HEK293 (cell line): ENCODE results near the gene MTHFD1L.

ENCODE experiments used
- GLIS1 ChIP-seq: fragments of 450-650 bp; formaldehyde crosslinking; IDR thresholded peaks from 2 replicates; pipeline ENCODE4 v1.5.1; 2016; ENCODE audit warnings: missing biosample characterization, missing genetic modification characterization
- HIC1 ChIP-seq: fragments of 450-650 bp; formaldehyde crosslinking; IDR thresholded peaks from 2 replicates; pipeline ENCODE4 v1.5.1; 2016; ENCODE audit warnings: missing biosample characterization, missing genetic modification characterization
- HOXA7 ChIP-seq: sonication (generic); formaldehyde crosslinking; IDR thresholded peaks from 2 replicates; pipeline ENCODE4 v1.8.1; 2022; ENCODE audit warnings: missing genetic modification reagents, borderline replicate concordance
- HOXD13 ChIP-seq: sonication (generic); formaldehyde crosslinking; IDR thresholded peaks from 2 replicates; pipeline ENCODE4 v1.8.0; 2022; ENCODE audit warnings: missing genetic modification reagents, borderline replicate concordance
- IKZF3 ChIP-seq: fragments of 450-650 bp; IDR thresholded peaks from 2 replicates; pipeline ENCODE4 v1.5.0; 2018; ENCODE audit warnings: missing biosample characterization, mild to moderate bottlenecking, missing genetic modification characterization, moderate library complexity
- MEIS1 ChIP-seq: sonication (generic); formaldehyde crosslinking; IDR thresholded peaks from 2 replicates; pipeline ENCODE4 v1.8.1; 2022; ENCODE audit warnings: missing genetic modification reagents, mild to moderate bottlenecking, borderline replicate concordance
- MYNN ChIP-seq: fragments of 450-650 bp; formaldehyde crosslinking; IDR thresholded peaks from 2 replicates; pipeline ENCODE4 v1.5.1; 2016; ENCODE audit warnings: missing biosample characterization, missing genetic modification characterization, borderline replicate concordance
- PBX3 ChIP-seq: sonication (generic); formaldehyde crosslinking; IDR thresholded peaks from 2 replicates; pipeline ENCODE4 v1.8.1; 2022; ENCODE audit warnings: mild to moderate bottlenecking, moderate library complexity, missing genetic modification reagents
- SALL2 ChIP-seq: fragments of 450-650 bp; formaldehyde crosslinking; IDR thresholded peaks from 2 replicates; pipeline ENCODE4 v1.5.0; 2017; ENCODE audit warnings: missing biosample characterization, mild to moderate bottlenecking, missing genetic modification characterization, borderline replicate concordance
- TCF7L2 ChIP-seq: IDR thresholded peaks from 2 replicates; pipeline ENCODE4 v1.6.1; 2011; ENCODE audit warnings: low read depth, mild to moderate bottlenecking, inconsistent platforms, low read length, moderate library complexity, borderline replicate concordance
- WT1 ChIP-seq: fragments of 450-650 bp; formaldehyde crosslinking; IDR thresholded peaks from 2 replicates; pipeline ENCODE4 v1.5.1; 2016; ENCODE audit warnings: missing biosample characterization, missing genetic modification characterization
- ZBTB20 ChIP-seq: fragments of 450-650 bp; formaldehyde crosslinking; IDR thresholded peaks from 2 replicates; pipeline ENCODE4 v1.5.1; 2016; ENCODE audit warnings: missing biosample characterization, missing genetic modification characterization
- ZBTB8A ChIP-seq: fragments of 450-650 bp; formaldehyde crosslinking; IDR thresholded peaks from 2 replicates; pipeline ENCODE4 v1.5.1; 2016; ENCODE audit warnings: missing biosample characterization, missing genetic modification characterization
- ZIC2 ChIP-seq: fragments of 450-650 bp; formaldehyde crosslinking; IDR thresholded peaks from 2 replicates; pipeline ENCODE4 v1.5.1; 2016; ENCODE audit warnings: missing biosample characterization, missing genetic modification characterization
- ZNF146 ChIP-seq: fragments of 450-650 bp; formaldehyde crosslinking; IDR thresholded peaks from 2 replicates; pipeline ENCODE4 v1.5.1; 2016; ENCODE audit warnings: missing biosample characterization, missing genetic modification characterization
- ZNF280D ChIP-seq: fragments of 450-650 bp; formaldehyde crosslinking; IDR thresholded peaks from 2 replicates; pipeline ENCODE4 v1.5.1; 2016; ENCODE audit warnings: missing biosample characterization, missing genetic modification characterization
- ZNF324 ChIP-seq: fragments of 450-650 bp; formaldehyde crosslinking; IDR thresholded peaks from 2 replicates; pipeline ENCODE4 v1.5.1; 2016; ENCODE audit warnings: missing biosample characterization, missing genetic modification characterization
- ZNF335 ChIP-seq: fragments of 450-650 bp; formaldehyde crosslinking; conservative IDR thresholded peaks from 2 replicates; pipeline ENCODE4 v1.5.1; 2016; ENCODE audit warnings: missing biosample characterization, missing genetic modification characterization
- ZNF341 ChIP-seq: fragments of 450-650 bp; formaldehyde crosslinking; IDR thresholded peaks from 2 replicates; pipeline ENCODE4; 2016; ENCODE audit warnings: low read depth, missing biosample characterization, missing genetic modification characterization
- ZNF391 ChIP-seq: fragments of 450-650 bp; formaldehyde crosslinking; IDR thresholded peaks from 2 replicates; pipeline ENCODE4 v1.5.1; 2016; ENCODE audit warnings: low read depth, missing biosample characterization, missing genetic modification characterization, borderline replicate concordance
- ZNF433 ChIP-seq: fragments of 450-650 bp; formaldehyde crosslinking; IDR thresholded peaks from 2 replicates; pipeline ENCODE4 v1.5.1; 2016; ENCODE audit warnings: missing biosample characterization, missing genetic modification characterization, low read depth
- ZNF530 ChIP-seq: fragments of 450-650 bp; formaldehyde crosslinking; IDR thresholded peaks from 2 replicates; pipeline ENCODE4 v1.5.1; 2016; ENCODE audit warnings: low read depth, missing biosample characterization, missing genetic modification characterization
- ZNF544 ChIP-seq: fragments of 450-650 bp; formaldehyde crosslinking; IDR thresholded peaks from 2 replicates; pipeline ENCODE4 v1.5.0; 2017; ENCODE audit warnings: missing biosample characterization, missing genetic modification characterization
- ZNF623 ChIP-seq: fragments of 450-650 bp; formaldehyde crosslinking; IDR thresholded peaks from 2 replicates; pipeline ENCODE4 v1.5.1; 2016; ENCODE audit warnings: missing biosample characterization, missing genetic modification characterization
- ZNF624 ChIP-seq: fragments of 450-650 bp; formaldehyde crosslinking; IDR thresholded peaks from 2 replicates; pipeline ENCODE4 v1.5.1; 2017; ENCODE audit warnings: missing biosample characterization, missing genetic modification characterization
- ZNF629 ChIP-seq: fragments of 450-650 bp; formaldehyde crosslinking; IDR thresholded peaks from 2 replicates; pipeline ENCODE4 v1.5.1; 2017; ENCODE audit warnings: missing biosample characterization, missing genetic modification characterization
- ZNF639 ChIP-seq: fragments of 450-650 bp; formaldehyde crosslinking; IDR thresholded peaks from 2 replicates; pipeline ENCODE4 v1.5.1; 2016; ENCODE audit warnings: missing biosample characterization, missing genetic modification characterization
- ZNF701 ChIP-seq: fragments of 450-650 bp; formaldehyde crosslinking; IDR thresholded peaks from 2 replicates; pipeline ENCODE4 v1.5.1; 2016; ENCODE audit warnings: missing biosample characterization, missing genetic modification characterization
- ZNF777 ChIP-seq: fragments of 450-650 bp; formaldehyde crosslinking; IDR thresholded peaks from 2 replicates; pipeline ENCODE4 v1.5.1; 2017; ENCODE audit warnings: missing biosample characterization, missing genetic modification characterization, borderline replicate concordance
- ZNF791 ChIP-seq: fragments of 450-650 bp; formaldehyde crosslinking; IDR thresholded peaks from 2 replicates; pipeline ENCODE4 v1.5.1; 2016; ENCODE audit warnings: missing biosample characterization, missing genetic modification characterization
- ZNF830 ChIP-seq: fragments of 450-650 bp; IDR thresholded peaks from 2 replicates; pipeline ENCODE4 v1.5.0; 2018; ENCODE audit warnings: missing biosample characterization, missing genetic modification characterization, low read depth, mild to moderate bottlenecking, moderate library complexity
- ZSCAN4 ChIP-seq: fragments of 450-650 bp; formaldehyde crosslinking; IDR thresholded peaks from 2 replicates; pipeline ENCODE4 v1.5.1; 2017; ENCODE audit warnings: missing biosample characterization, missing genetic modification characterization

The MTHFD1L gene

GRCh38 chr6:150865406-150866146 lies at the start of gene MTHFD1L (continued):
- TF ChIP-seq HIC1 (tag by site-specific recombination) (peak; percentile 64), SALL2 (no peak), HOXD13 (CRISPR knock-in tag) (no peak), ZNF280D (tag by site-specific recombination) (no peak), WT1 (tag by site-specific recombination) (no peak), ZNF530 (tag by site-specific recombination) (no peak), ZNF623 (tag by site-specific recombination) (no peak; the same call in 1 of the 2 replicates), ZNF639 (tag by site-specific recombination) (no peak), ZNF391 (tag by site-specific recombination) (0 out of 2 replicates have a peak, but pooled peaks have one; percentile 23), ZNF777 (tag by site-specific recombination) (peak; percentile 30; the same call in 1 of the 2 replicates), GLIS1 (tag by site-specific recombination) (no peak), ZNF324 (tag by site-specific recombination) (peak; percentile 71; the same call in 1 of the 2 replicates), ZNF146 (tag by site-specific recombination) (no peak), IKZF3 (tag by site-specific recombination) (peak; percentile 93), ZNF624 (no peak), PBX3 (CRISPR knock-in tag) (peak; percentile 50; the same call in 1 of the 2 replicates), ZBTB8A (tag by site-specific recombination) (peak; percentile 35), ZNF791 (tag by site-specific recombination) (no peak), ZNF629 (tag by site-specific recombination) (peak; percentile 53; the same call in 1 of the 2 replicates), ZNF341 (tag by site-specific recombination) (no peak; the same call in 1 of the 2 replicates), MEIS1 (CRISPR knock-in tag) (no peak), ZNF701 (tag by site-specific recombination) (no peak), ZNF544 (tag by site-specific recombination) (no peak), ZNF335 (peak; percentile 68; the same call in 1 of the 2 replicates), ZSCAN4 (tag by site-specific recombination) (no peak), ZIC2 (tag by site-specific recombination) (no peak), ZNF433 (tag by site-specific recombination) (no peak), MYNN (tag by site-specific recombination) (no peak), ZBTB20 (tag by site-specific recombination) (peak; percentile 52; the same call in 1 of the 2 replicates), ZNF830 (tag by site-specific recombination) (no peak), TCF7L2 (no peak), HOXA7 (CRISPR knock-in tag) (no peak)
